Thymus (tissue), 11 donors: ENCODE measurements around the gene ZNF80. TPM values are rescaled to one million over a fixed set of nuclear protein-coding genes. Genes with fewer than 3 reads are reported as not detected.

Experiments used
- DNase-seq, 9 donors: peaks; one replicate each; pipeline ENCODE4 v3.0.0-alpha.2; 2013; ENCODE audit warnings: low spot score in 9 of 9, low read depth in 6 of 9, missing footprints in 1 of 9
- H3K27ac ChIP-seq, 2 donors: one replicate each; pipeline ENCODE4 v1.5.1; 2013; ENCODE audit warnings: control low read depth in 1 of 2, low read depth in 1 of 2, low read length in 1 of 2, mild to moderate bottlenecking in 1 of 2, moderate library complexity in 1 of 2
- H3K27me3 ChIP-seq, 2 donors: one replicate each; pipeline ENCODE4 v1.5.1; 2013; ENCODE audit warnings: low read length in 1 of 2; ENCODE audit not compliant: control insufficient read depth in 2 of 2, insufficient read depth in 1 of 2
- H3K36me3 ChIP-seq, 2 donors: one replicate each; pipeline ENCODE4 v1.5.1; 2013; ENCODE audit warnings: low read length in 1 of 2, mild to moderate bottlenecking in 1 of 2, moderate library complexity in 1 of 2; ENCODE audit not compliant: control insufficient read depth in 2 of 2, insufficient read depth in 2 of 2
- H3K4me1 ChIP-seq, 2 donors: one replicate each; pipeline ENCODE4 v1.5.1; 2013; ENCODE audit warnings: low read length in 2 of 2; ENCODE audit not compliant: control insufficient read depth in 2 of 2, insufficient read depth in 2 of 2
- H3K4me3 ChIP-seq, 2 donors: one replicate each; pipeline ENCODE4 v1.5.1; 2013; ENCODE audit warnings: low read length in 2 of 2, control low read depth in 1 of 2, mild to moderate bottlenecking in 1 of 2
- H3K9me3 ChIP-seq, 2 donors: one replicate each; pipeline ENCODE4 v1.5.1; 2013; ENCODE audit warnings: low read length in 1 of 2, mild to moderate bottlenecking in 1 of 2; ENCODE audit not compliant: control insufficient read depth in 2 of 2, insufficient read depth in 1 of 2
- WGBS: extraction: QIAGEN DNeasy Blood & Tissue Kit; methylation state at CpG from one replicate; pipeline ENCODE4 v1.1.7; 2013; 5-methylcytosine and 5-hydroxymethylcytosine counted together
- polyA plus RNA-seq: library from polyadenylated mRNA; stranded (reverse); fragments of 200-250 nt; gene quantifications from one replicate; pipeline ENCODE4 v1.2.3, GENCODE V29; 2013
- total RNA-seq: library from RNA; stranded (reverse); fragments of 120-200 nt; gene quantifications from one replicate; pipeline ENCODE4 v1.2.4, GENCODE V29; 2013
- donor health status: healthy.

ZNF80 gene
- total and polyA plus RNA-seq, 2 donors: 0.09 to 0.23 TPM

- Histone ChIP-seq H3K27ac (no peak overlapping the region), H3K4me1 (peaks cover 4 to 16% of the 10 kb centered on the region in 2 donors)
- WGBS: 97% methylated on average over 5 of the region's 5 CpGs
Observed at GRCh38 chr3:114216186-114216970, 21.0 kb downstream of the ZNF80 start.

DNA sequence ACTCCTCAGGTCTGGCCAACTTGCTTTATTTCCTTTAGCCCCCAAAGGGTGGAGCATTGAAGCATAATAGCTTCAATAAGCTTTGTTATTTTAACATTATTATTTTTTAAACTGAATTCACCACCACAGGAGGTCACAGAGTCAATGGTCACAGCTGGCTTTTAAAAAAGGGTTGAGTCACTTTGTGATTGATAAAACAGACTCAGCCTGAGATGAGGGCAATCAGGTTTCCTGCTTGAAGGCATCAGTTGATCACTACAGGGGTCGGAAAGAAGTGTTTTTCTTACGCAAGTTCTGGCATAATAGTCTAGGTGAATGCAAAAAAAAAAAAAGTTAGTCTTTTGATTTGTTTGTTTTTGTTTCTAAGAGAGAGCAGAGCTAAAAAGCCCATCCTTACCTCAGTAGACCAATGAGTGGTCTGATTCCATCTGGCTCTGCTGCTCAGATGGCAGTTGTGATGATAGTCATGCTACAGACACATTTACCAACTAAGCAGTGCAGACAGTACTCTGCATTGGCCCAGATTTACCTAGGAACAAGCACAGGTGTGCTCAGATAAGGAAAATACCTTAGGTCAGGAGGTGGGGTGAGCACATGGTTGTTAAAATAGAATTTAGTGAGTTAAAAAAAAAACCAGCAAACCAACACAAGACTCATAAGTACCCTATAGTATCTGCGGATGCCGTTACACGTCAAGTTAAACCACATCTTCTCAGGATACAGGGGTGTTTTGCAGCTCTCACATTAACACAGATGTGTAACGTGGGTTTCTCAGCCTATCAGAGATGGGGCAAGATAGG is 22.6 kb downstream of the ZNF80 start:
- H3K27me3 ChIP-seq: peaks cover 0 to 2% of the 10 kb centered on the region in 2 donors
- no peaks in the 10 kb centered on the region for H3K9me3 ChIP-seq
- H3K4me3 ChIP-seq: peak overlapping the region; percentile 31 to 53
- H3K4me1 ChIP-seq: peaks cover 4 to 16% of the 10 kb centered on the region in 2 donors
- H3K36me3 ChIP-seq: no peaks in the 10 kb centered on the region
- WGBS: 76% methylated on average over 6 of the region's 6 CpGs
- peak in 1 of 9 donors; percentile 27 for DNase-seq
- peak overlapping the region; percentile 79 to 95 for H3K27ac ChIP-seq

More at GRCh38 chr3:114216186-114216970, 21.0 kb downstream of the ZNF80 start:
- Histone ChIP-seq H3K4me3 (no peak overlapping the region), H3K9me3 (no peaks in the 10 kb centered on the region), H3K27me3 (peaks cover 0 to 2% of the 10 kb centered on the region in 2 donors), H3K36me3 (no peaks in the 10 kb centered on the region)
- no peak for DNase-seq

- Histone ChIP-seq H3K9me3 (no peaks in the 10 kb centered on the region), H3K27ac (peak overlapping the region; percentile 79 to 95), H3K4me3 (peak overlapping the region; percentile 31 to 53), H3K4me1 (peaks cover 4 to 16% of the 10 kb centered on the region in 2 donors), H3K27me3 (peaks cover 0 to 2% of the 10 kb centered on the region in 2 donors), H3K36me3 (no peaks in the 10 kb centered on the region)
- 15% methylated on average over 19 of the region's 19 CpGs for WGBS
- peak in 8 of 9 donors; percentile 19 to 78 (median 40) for DNase-seq
Observed at GRCh38 chr3:114213627-114214541, 23.5 kb downstream of the ZNF80 start.

DNA sequence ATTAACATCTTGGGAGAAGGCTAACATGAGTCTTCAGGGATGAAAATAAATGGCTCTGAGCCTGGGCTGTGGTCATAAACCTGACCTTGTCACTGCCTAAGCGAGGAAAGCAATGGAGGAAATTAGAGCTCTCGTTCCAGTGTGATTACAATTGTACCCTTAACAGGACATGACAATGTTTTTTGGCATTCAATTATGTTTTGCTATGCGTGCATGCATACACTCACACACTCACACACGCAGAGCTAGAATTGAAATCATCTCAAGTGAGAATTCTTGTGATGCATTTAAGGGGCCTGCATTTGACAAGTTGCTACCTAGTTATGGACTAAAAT is 24.1 kb downstream of the ZNF80 start:
- peak in 1 of 9 donors; percentile 5 for DNase-seq
- no peaks in the 10 kb centered on the region for H3K27me3 ChIP-seq
- no peaks in the 10 kb centered on the region for H3K9me3 ChIP-seq
- peaks cover 4 to 16% of the 10 kb centered on the region in 2 donors for H3K4me1 ChIP-seq
- 61% methylated on average over 4 of the region's 4 CpGs for WGBS
- H3K36me3 ChIP-seq: no peaks in the 10 kb centered on the region
- peak overlapping the region; percentile 79 to 95 for H3K27ac ChIP-seq
- peak overlapping the region; percentile 31 to 53 for H3K4me3 ChIP-seq

DNA sequence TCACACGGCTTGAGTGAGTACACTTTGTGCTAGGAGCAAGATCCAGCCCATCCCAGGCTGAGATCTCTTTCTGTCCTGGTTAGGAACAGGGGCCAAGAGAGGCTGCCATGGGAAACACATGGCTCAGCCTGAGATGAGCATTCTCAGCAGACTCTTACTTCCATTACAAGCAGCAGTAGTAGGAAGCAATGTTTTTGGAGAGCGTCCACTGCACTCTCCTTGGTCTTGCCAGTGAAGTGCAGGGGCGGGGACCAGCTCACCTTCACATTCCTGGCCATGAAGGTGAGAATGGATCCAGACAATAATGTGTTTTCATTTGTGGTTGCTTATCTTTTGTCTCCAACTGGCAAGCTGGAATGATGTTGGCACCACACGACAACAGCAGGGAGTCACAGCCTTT is 24.7 kb downstream of the ZNF80 start:
- Histone ChIP-seq H3K4me1 (peaks cover 4 to 16% of the 10 kb centered on the region in 2 donors), H3K9me3 (no peaks in the 10 kb centered on the region), H3K4me3 (no peak overlapping the region), H3K27me3 (no peaks in the 10 kb centered on the region), H3K27ac (no peak overlapping the region), H3K36me3 (no peaks in the 10 kb centered on the region)
- WGBS: 96% methylated on average over 4 of the region's 4 CpGs
- DNase-seq: no peak

DNA sequence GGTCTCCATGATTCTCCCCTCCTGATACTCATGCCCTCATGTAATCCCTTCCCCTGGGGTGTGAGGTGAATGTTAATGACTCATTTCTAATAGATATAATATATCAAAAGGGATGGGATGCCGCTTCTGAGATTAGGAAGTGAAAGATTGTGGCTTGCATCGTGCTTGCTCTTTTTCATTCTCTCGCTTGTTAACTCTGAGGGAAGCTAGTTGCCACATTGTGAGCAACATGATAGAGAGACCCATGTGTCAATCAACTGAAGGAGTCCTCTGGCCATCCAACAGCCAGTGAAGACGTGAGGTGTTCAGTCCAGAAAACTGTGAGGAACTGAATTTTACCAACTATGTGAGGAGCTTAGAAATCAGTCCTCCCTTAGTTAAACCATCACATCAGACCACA is 29.6 kb downstream of the ZNF80 start:
- H3K36me3 ChIP-seq: no peaks in the 10 kb centered on the region
- H3K27me3 ChIP-seq: no peaks in the 10 kb centered on the region
- WGBS: 89% methylated on average over 4 of the region's 4 CpGs
- no peak for DNase-seq
- H3K27ac ChIP-seq: no peak overlapping the region
- H3K4me1 ChIP-seq: peaks cover 0 to 2% of the 10 kb centered on the region in 2 donors
- H3K4me3 ChIP-seq: no peak overlapping the region
- H3K9me3 ChIP-seq: no peaks in the 10 kb centered on the region

GRCh38 chr3:114206342-114206741 is 31.0 kb downstream of the ZNF80 start:
- Histone ChIP-seq H3K4me3 (no peak overlapping the region), H3K27ac (no peak overlapping the region), H3K36me3 (no peaks in the 10 kb centered on the region), H3K27me3 (no peaks in the 10 kb centered on the region), H3K9me3 (no peaks in the 10 kb centered on the region), H3K4me1 (no peaks in the 10 kb centered on the region)
- WGBS: 96% methylated on average over 3 of the region's 3 CpGs
- no peak for DNase-seq

DNA sequence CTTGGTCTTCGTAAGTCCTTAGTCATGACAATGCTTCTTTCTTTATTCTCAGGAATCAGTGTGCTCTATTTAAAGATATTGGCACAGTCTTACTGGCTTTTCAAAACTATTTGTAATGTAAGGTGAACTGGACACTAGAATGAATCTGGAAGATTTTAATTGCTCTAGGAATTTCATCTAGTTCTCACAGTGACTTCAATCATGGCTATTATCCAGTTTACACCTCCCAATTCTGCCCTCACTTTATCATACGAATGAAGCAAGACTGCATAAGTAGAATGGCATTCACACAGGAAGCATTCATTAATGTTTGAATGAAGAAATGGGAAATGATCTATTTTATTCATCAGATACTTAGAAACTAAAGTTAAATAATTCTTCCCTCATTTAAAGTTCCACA is 31.8 kb downstream of the ZNF80 start:
- Histone ChIP-seq H3K9me3 (no peaks in the 10 kb centered on the region), H3K4me3 (no peak overlapping the region), H3K27me3 (no peaks in the 10 kb centered on the region), H3K36me3 (no peaks in the 10 kb centered on the region), H3K27ac (no peak overlapping the region), H3K4me1 (no peaks in the 10 kb centered on the region)
- no peak for DNase-seq
- 92% methylated on average over 2 of the region's 2 CpGs for WGBS
